Stimulated activated naive CD4-positive, alpha-beta T cell (primary cell): ENCODE data around the gene GPR176.

Experiments used
- DNase-seq, 6 experiments: peaks; one replicate each; lab custom pipeline; 2025; lab: John Stamatoyannopoulos, UW

The GPR176 gene

DNA sequence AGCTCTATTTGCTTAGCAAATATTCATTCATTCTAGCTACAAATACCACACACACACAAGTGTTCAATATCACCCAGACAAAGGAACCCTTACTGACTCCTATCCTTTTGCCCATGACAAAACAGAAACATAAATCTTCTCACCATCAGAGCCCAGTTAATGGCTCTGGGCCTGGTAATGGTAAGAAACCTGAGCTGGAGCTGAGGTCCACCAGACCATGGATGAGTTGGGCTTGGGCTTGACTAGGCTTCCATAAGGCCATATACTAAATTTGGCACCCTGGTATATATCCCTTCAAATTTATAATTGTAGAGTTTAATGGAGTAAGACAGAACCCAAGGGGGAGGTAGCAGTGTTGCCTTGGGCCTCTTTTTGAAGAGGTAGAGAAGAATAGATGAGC lies 29.4 kb downstream of the GPR176 start:
- no peak for DNase-seq

GRCh38 chr15:39889601-39890000 lies 30.5 kb downstream of the GPR176 start:
- DNase-seq = no peak

DNA sequence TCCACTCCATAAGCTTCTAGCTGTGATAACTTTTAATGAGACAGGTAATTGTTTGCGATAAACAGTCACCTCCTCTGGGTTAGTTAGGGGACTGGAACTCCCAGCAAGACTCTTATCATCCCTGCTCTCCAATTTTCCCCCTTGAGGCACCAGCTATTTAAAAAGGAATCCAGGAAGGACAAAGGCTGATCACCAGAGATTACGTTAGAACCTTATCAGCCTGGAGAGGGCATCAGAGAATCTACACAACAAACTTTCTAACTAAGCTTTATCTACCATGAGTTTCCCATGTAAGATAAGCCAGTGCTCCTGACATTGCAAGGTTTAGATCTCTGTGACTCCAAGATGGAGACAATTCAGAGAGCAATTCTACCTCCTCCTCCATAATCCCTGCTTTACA lies 31.3 kb downstream of the GPR176 start:
- DNase-seq = no peak

DNA sequence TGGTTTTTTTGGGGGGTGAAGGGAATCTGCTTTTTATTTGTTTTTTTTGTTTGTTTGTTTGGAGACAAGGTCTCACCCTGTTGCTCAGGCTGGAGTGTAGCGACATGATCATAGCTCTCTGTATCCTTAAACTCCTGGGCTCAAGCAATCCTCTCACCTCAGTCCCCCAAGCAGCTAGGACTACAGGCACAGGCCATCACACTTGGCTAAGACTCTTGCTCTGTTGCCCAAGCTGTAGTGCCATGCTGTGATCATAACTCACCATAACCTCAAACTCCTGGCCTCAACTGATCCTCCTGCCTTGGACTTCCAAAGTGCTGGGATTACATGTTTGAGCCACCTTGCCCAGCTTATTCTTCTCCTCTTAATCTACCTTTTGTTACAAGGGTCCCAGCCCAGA lies 31.8 kb downstream of the GPR176 start:
- DNase-seq = no peak

- DNase-seq = no peak
Measured at GRCh38 chr15:39887832-39888231, 32.2 kb downstream of the GPR176 start.

DNA sequence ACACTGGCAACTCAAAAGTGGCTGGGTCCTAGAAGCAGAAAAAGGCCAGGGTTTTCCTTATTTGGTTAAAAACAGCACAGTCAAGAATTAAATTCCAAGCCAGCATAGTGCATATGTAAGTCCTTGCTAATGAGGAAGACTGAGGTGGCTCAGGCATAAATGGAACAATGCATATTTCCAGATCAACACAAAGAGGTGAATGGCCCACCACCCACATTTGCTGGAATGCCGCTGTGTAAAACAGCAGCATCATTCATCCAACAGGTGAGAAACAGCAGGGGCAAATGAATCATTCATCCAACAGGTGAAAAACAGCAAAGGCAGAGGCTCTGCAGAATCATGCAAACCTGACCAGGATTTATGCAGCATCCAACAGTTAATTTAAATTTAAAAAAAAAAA lies 32.9 kb downstream of the GPR176 start:
- DNase-seq = no peak

GRCh38 chr15:39886418-39886817 lies 33.6 kb downstream of the GPR176 start:
- DNase-seq = no peak

DNA sequence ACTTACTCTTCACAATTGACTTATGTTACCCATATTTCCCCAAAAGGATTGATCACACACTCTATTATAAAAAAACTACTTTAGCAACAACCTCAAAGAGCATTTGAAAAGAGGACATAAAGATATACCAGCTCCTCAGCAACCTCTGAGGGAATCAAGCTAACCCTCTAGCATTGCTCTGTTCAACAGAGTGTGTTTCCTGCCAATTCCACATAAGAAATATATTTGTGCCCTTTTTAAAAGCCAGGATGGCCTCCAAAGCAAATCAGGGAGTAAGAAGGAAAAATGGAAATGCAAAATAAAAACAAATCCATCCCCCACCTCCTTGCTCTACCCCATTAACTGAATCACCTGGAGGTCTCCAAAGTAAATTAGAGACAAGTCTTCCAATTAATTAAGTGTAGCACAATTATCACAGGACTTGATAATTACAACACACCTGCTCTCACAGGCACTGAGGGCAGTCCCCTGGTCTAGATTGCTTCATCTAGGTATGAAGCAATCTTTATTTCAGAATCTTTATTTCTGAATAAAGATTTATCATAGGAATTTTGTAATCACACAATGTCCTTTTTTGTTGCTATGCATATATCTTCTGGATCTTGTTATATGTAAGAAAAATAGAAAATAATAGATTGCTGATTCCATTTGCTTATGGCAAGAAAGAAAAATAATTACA lies 34.8 kb downstream of the GPR176 start:
- DNase-seq = no peak

GRCh38 chr15:39884351-39884750 lies 35.7 kb downstream of the GPR176 start:
- DNase-seq = no peak

DNA sequence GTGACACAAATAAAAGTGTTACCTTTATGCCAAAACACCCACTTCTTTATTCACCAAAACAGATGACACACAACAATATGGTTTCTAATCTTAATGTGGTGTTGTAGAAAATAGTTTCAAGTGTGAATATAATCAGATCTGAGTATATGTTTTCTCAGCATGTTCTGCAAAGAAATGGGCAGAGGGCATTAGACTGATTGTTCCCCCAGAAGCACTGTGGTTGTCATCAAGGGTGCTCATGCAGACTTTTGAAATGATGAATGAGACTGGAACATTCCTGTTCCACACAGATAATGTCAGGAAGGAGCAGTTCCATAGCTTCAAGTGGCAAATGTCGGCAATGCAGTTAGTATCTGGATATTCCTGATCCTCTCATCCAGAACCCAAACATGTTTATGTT lies 37.5 kb downstream of the GPR176 start:
- no peak for DNase-seq

DNA sequence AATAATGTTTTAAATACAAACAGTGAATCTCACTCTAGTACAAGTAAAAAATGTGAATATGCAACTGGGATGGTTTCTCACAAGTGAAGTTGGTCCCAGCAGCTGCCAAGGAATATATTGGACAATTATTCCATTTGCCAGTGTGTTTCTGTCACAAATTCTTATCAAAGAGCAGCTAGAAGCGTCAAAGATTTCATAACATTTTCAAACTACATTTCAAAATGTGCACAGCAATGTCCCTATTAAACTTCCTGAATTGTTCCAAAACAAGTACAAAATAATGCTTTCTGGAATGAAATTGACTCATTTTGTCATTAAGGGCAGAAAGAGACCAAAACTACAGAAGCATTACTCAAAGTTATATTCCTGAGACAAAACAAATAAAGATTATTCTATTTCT lies 38.3 kb downstream of the GPR176 start:
- DNase-seq = no peak

GRCh38 chr15:39880718-39881387 lies 39.2 kb downstream of the GPR176 start:
- DNase-seq = no peak

GRCh38 chr15:39878406-39878785 lies 41.7 kb downstream of the GPR176 start:
- DNase-seq = no peak

GRCh38 chr15:39874890-39875549 lies 45.0 kb downstream of the GPR176 start:
- peak in 1 of 6 experiments; percentile 1 for DNase-seq

- DNase-seq = no peak
Measured at GRCh38 chr15:39873978-39874377, 46.1 kb downstream of the GPR176 start.

- DNase-seq = no peak
Measured at GRCh38 chr15:39870537-39870936, 49.5 kb downstream of the GPR176 start.

- no peak for DNase-seq
Measured at GRCh38 chr15:39869858-39870515, 50.1 kb downstream of the GPR176 start.

GRCh38 chr15:39869254-39869653 lies 50.8 kb downstream of the GPR176 start:
- no peak for DNase-seq

GRCh38 chr15:39868396-39868795 lies 51.7 kb downstream of the GPR176 start:
- DNase-seq = no peak

DNA sequence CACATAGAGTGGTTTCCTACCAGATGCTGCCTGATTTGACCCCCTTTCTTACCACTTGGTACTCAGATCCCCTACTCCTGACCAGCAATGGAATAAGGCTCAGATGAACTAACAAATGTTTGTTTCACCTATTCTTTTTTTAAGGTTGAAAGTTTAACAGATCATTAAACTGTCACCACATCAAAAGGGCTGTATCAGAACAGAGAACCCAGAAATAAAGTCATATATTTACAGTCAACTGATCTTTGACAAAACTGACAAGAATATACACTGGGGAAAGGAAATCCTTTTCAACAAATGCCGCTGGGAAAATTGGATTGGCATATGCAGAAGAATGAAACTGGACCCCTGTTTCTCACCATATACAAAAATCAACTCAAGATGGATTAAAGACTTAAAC lies 56.0 kb downstream of the GPR176 start:
- no peak for DNase-seq

DNA sequence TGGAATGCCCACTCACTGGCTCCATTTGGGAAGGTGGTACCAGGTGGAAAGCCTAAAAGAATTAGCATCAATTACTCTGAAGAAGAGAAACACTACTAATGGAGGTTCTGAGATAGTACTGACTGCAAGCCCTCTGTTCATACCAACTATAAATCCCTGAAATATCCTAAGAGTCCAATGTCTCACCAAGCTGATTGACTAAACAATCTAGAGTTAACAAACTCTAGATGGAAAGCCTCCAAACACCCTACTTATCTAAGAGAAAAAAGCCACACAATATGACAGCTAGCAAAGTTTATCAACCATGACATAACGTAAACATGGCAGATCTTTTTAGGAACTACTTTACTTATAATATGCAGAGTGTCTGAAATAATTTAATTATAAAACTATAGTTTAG lies 59.2 kb downstream of the GPR176 start:
- no peak for DNase-seq

- no peak for DNase-seq
Measured at GRCh38 chr15:39860200-39860599, 59.9 kb downstream of the GPR176 start.

DNA sequence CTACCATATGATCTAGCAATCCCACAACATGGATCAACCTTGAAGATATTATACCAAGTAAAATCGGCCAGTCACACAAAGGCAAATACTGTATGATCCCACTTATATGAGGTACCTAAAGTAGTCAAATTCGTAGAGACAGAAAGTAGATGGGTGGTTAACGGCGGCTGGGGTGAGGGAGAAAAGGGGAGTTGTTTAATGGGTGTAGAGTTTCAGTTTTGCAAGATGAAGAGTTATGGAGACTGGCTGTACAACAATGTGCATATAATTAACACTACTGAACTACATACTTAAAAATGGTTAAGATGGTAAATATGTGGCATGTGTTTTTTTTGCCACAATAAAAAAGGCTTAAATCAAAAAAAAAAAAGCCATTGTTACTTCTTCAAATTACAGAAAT lies 60.4 kb downstream of the GPR176 start:
- no peak for DNase-seq
